Fibroblast of the aortic adventitia (primary cell): ENCODE data around the gene KRTAP10-2. TPM values are rescaled to one million over a fixed set of nuclear protein-coding genes. Genes with fewer than 3 reads are reported as not detected.

Experiments used
- DNase-seq: peaks from one replicate; pipeline ENCODE4 v3.0.0-alpha.2; 2010; ENCODE audit warnings: low read depth
- H3K4me3 ChIP-seq: 2 replicates; pipeline ENCODE4 v1.5.1; 2011; ENCODE audit warnings: low read depth, mild to moderate bottlenecking, control low read depth, low read length, moderate library complexity
- CTCF ChIP-seq: IDR thresholded peaks from 2 replicates; pipeline ENCODE4 v1.5.1; 2011; ENCODE audit warnings: mild to moderate bottlenecking, low read length, control low read depth, inconsistent platforms; ENCODE audit not compliant: insufficient read depth
- total RNA-seq: library from RNA; depleted of rRNA; stranded (reverse); fragments of >200 nt; gene quantifications from 2 replicates; pipeline ENCODE4 v1.2.3, GENCODE V29; 2012; ENCODE audit warnings: low replicate concordance

Gene KRTAP10-2
- total RNA-seq, 1 donor = not detected

- no peak overlapping the region for H3K4me3 ChIP-seq
- no peak for TF ChIP-seq CTCF
- no peak for DNase-seq
These were observed 8.6 kb downstream of the KRTAP10-2 start for GRCh38 chr21:44542716-44543115.

GRCh38 chr21:44540741-44541288 lies 10.5 kb downstream of the KRTAP10-2 start:
- DNase-seq = no peak
- TF ChIP-seq CTCF = no peak

GRCh38 chr21:44539991-44540666 lies 11.2 kb downstream of the KRTAP10-2 start, which contains the start of gene KRTAP10-1:
Gene KRTAP10-1, minus strand, starts transcription at chr21:44540195. Its CDS starts 45 bp downstream, at chr21:44540150.
- no peak for DNase-seq
- H3K4me3 ChIP-seq = no peak within 1 kb of the TSS
- no peak for TF ChIP-seq CTCF

More at GRCh38 chr21:44540741-44541288, 10.5 kb downstream of the KRTAP10-2 start:
- H3K4me3 ChIP-seq = no peak overlapping the region

GRCh38 chr21:44539046-44539445 lies 12.3 kb downstream of the KRTAP10-2 start:
- no peak overlapping the region for H3K4me3 ChIP-seq
- no peak for DNase-seq
- TF ChIP-seq CTCF = no peak

- no peak overlapping the region for H3K4me3 ChIP-seq
- TF ChIP-seq CTCF = no peak
- no peak for DNase-seq
These were observed 13.1 kb downstream of the KRTAP10-2 start for GRCh38 chr21:44537930-44538911.

- DNase-seq = no peak
- H3K4me3 ChIP-seq = no peak overlapping the region
- no peak for TF ChIP-seq CTCF
These were observed 15.3 kb downstream of the KRTAP10-2 start for GRCh38 chr21:44535963-44536362.
